Neural progenitor cell (in vitro differentiated cells): Measurements from ENCODE around the gene TICAM1. TPM values are rescaled to one million over a fixed set of nuclear protein-coding genes. Genes with fewer than 3 reads are reported as not detected.
"Not testable (repeated sequence)": the region's sequence is repeated elsewhere in the genome, so short reads cannot be mapped to it uniquely, and the experiment has no call there.

ENCODE experiments used
- DNase-seq: peaks from one replicate; pipeline ENCODE4 v3.0.0-alpha.2; 2016; ENCODE audit warnings: low spot score
- H2AFZ ChIP-seq: fragments of 200-600 bp; sonication (generic); replicated peaks from 2 replicates; pipeline ENCODE4 v1.6.1; 2016; ENCODE audit warnings: antibody characterized with exemption
- H3F3A ChIP-seq: fragments of 200-600 bp; sonication (generic); 2 replicates; pipeline ENCODE4 v1.6.1; 2016; ENCODE audit warnings: antibody characterized with exemption, low read depth
- H3K27ac ChIP-seq: fragments of 200-600 bp; sonication (generic); 2 replicates; pipeline ENCODE4 v1.5.1; 2016; ENCODE audit warnings: mild to moderate bottlenecking
- H3K27me3 ChIP-seq: fragments of 200-600 bp; sonication (generic); 2 replicates; pipeline ENCODE4 v1.6.1; 2016; ENCODE audit warnings: mild to moderate bottlenecking, moderate library complexity
- H3K36me3 ChIP-seq: fragments of 200-600 bp; sonication (generic); 2 replicates; pipeline ENCODE4 v1.5.1; 2016
- H3K4me1 ChIP-seq: fragments of 200-600 bp; sonication (generic); 2 replicates; pipeline ENCODE4 v1.6.1; 2016; ENCODE audit warnings: mixed run types
- H3K4me2 ChIP-seq: fragments of 200-600 bp; sonication (generic); 2 replicates; pipeline ENCODE4 v1.6.1; 2016
- H3K4me3 ChIP-seq: fragments of 200-600 bp; sonication (generic); 2 replicates; pipeline ENCODE4 v1.5.1; 2016
- H3K79me2 ChIP-seq: fragments of 200-600 bp; sonication (generic); 2 replicates; pipeline ENCODE4 v1.6.1; 2016; ENCODE audit warnings: low read depth
- H3K9ac ChIP-seq: fragments of 200-600 bp; sonication (generic); 2 replicates; pipeline ENCODE4 v1.6.1; 2016
- H3K9me3 ChIP-seq: fragments of 200-600 bp; sonication (generic); 2 replicates; pipeline ENCODE4 v1.5.1; 2016; ENCODE audit warnings: low read depth
- H4K20me1 ChIP-seq: fragments of 200-600 bp; sonication (generic); 2 replicates; pipeline ENCODE4 v1.6.1; 2016; ENCODE audit warnings: low read depth
- H3K27ac Mint-ChIP-seq: 3 replicates; pipeline ENCODE4 v1.8.0; 2021; ENCODE audit warnings: mixed read lengths
- H3K27me3 Mint-ChIP-seq: 2 replicates; pipeline ENCODE4 v1.8.0; 2022; ENCODE audit warnings: low read depth, mild to moderate bottlenecking, inconsistent platforms, moderate library complexity, mixed read lengths; ENCODE audit not compliant: insufficient read depth
- H3K36me3 Mint-ChIP-seq: 3 replicates; pipeline ENCODE4 v1.8.0; 2021; ENCODE audit warnings: mixed read lengths
- H3K4me1 Mint-ChIP-seq: 3 replicates; pipeline ENCODE4 v1.8.0; 2021; ENCODE audit warnings: mixed read lengths
- H3K4me3 Mint-ChIP-seq: 3 replicates; pipeline ENCODE4 v1.8.0; 2021; ENCODE audit warnings: mild to moderate bottlenecking, moderate library complexity, mixed read lengths
- H3K9me3 Mint-ChIP-seq: 3 replicates; pipeline ENCODE4 v1.8.0; 2020; ENCODE audit warnings: mixed read lengths
- EZH2 ChIP-seq: fragments of 200-600 bp; sonication (generic); IDR thresholded peaks from 2 replicates; pipeline ENCODE4 v1.6.1; 2017; ENCODE audit warnings: antibody characterized with exemption, mild to moderate bottlenecking, moderate library complexity
- EZH2phosphoT487 ChIP-seq: fragments of 200-600 bp; sonication (generic); IDR thresholded peaks from 2 replicates; pipeline ENCODE4 v1.6.1; 2017; ENCODE audit warnings: antibody characterized with exemption
- total RNA-seq: library from RNA; depleted of rRNA; stranded (reverse); fragments of >200 nt; gene quantifications from 2 replicates; pipeline ENCODE4 v1.2.3, GENCODE V29; 2015; ENCODE audit warnings: low replicate concordance
- TF ChIP-seq, protein P1 (sequence below): fragments of 200-600 bp; sonication (generic); IDR thresholded peaks from 2 replicates; pipeline ENCODE4 v1.5.1; 2017; ENCODE audit warnings: antibody characterized with exemption, mild to moderate bottlenecking

The TICAM1 gene
- total RNA-seq, 1 donor from 2014 or later = not detected

DNA sequence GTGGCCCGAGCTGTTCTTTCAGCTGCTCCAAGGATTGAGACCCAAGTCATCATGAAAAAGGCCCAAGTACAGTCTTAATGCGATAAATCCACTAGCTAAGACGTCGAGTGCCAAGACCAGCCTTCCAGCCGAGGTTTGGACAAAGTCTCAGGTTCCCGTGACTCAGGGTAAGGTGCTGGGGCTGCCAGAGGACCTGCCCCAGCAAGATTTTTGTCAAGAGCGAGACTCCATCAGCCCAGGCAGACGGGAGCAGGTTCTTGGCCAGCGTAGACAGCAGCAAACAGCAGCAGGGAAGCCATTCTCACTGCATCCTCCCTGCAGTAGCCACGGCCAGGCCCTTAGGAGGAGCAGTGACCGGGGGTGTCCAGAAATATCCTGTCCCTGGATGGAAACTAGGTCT is 36.5 kb downstream of the TICAM1 start:
- H3K9ac ChIP-seq = no peak overlapping the region
- H3K27ac Mint-ChIP-seq = no peak overlapping the region
- H3K79me2 ChIP-seq = peaks cover 42% of the 10 kb centered on the region
- H3K4me1 ChIP-seq = no peaks in the 10 kb centered on the region
- H3K27me3 Mint-ChIP-seq = peaks cover 4% of the 10 kb centered on the region
- H4K20me1 ChIP-seq = peaks cover 3% of the 10 kb centered on the region
- no peak overlapping the region for H3K4me2 ChIP-seq
- H3K4me3 ChIP-seq = no peak overlapping the region
- H3K36me3 Mint-ChIP-seq = peaks cover 16% of the 10 kb centered on the region
- peaks cover 13% of the 10 kb centered on the region for H3K4me1 Mint-ChIP-seq
- H2AFZ ChIP-seq = no peak overlapping the region
- no peaks in the 10 kb centered on the region for H3K9me3 ChIP-seq
- no peak for DNase-seq
- H3K9me3 Mint-ChIP-seq = no peaks in the 10 kb centered on the region
- TF ChIP-seq EZH2 (no peak), EZH2phosphoT487 (no peak)
- TF ChIP-seq, protein P1, sequence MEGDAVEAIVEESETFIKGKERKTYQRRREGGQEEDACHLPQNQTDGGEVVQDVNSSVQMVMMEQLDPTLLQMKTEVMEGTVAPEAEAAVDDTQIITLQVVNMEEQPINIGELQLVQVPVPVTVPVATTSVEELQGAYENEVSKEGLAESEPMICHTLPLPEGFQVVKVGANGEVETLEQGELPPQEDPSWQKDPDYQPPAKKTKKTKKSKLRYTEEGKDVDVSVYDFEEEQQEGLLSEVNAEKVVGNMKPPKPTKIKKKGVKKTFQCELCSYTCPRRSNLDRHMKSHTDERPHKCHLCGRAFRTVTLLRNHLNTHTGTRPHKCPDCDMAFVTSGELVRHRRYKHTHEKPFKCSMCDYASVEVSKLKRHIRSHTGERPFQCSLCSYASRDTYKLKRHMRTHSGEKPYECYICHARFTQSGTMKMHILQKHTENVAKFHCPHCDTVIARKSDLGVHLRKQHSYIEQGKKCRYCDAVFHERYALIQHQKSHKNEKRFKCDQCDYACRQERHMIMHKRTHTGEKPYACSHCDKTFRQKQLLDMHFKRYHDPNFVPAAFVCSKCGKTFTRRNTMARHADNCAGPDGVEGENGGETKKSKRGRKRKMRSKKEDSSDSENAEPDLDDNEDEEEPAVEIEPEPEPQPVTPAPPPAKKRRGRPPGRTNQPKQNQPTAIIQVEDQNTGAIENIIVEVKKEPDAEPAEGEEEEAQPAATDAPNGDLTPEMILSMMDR = no peak
- no peaks in the 10 kb centered on the region for H3K36me3 ChIP-seq
- H3K4me3 Mint-ChIP-seq = no peak overlapping the region
- H3K27me3 ChIP-seq = peaks cover 4% of the 10 kb centered on the region
- no peaks in the 10 kb centered on the region for H3F3A ChIP-seq
- H3K27ac ChIP-seq = no peak overlapping the region

DNA sequence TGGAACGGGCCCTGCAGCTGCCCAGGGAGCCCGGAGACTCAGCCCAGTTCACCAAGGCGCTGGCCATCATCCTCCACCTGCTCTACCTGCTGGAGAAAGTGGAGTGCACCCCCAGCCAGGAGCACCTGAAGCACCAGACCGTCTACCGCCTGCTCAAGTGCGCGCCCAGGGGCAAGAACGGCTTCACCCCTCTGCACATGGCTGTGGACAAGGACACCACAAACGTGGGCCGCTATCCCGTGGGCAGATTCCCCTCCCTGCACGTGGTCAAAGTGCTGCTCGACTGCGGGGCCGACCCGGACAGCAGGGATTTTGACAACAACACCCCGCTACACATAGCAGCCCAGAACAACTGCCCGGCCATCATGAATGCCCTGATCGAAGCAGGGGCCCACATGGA is 38.2 kb downstream of the TICAM1 start:
- not testable (repeated sequence) for H3K9me3 Mint-ChIP-seq, H3K4me3 ChIP-seq, H3K9me3 ChIP-seq

DNA sequence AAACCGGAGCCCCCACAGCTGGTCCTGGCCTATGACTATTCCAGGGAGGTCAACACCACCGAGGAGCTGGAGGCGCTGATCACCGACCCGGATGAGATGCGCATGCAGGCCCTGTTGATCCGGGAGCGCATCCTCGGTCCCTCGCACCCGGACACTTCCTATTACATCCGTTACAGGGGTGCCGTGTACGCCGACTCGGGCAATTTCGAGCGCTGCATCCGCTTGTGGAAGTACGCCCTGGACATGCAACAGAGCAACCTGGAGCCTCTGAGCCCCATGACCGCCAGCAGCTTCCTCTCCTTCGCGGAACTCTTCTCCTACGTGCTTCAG is 38.7 kb downstream of the TICAM1 start:
- Mint-ChIP-seq H3K4me1 (peaks cover 16% of the 10 kb centered on the region), H3K36me3 (peaks cover 11% of the 10 kb centered on the region), H3K4me3 (peak overlapping the region; percentile 81)
- H3K27me3 ChIP-seq, H3K4me1 ChIP-seq, H3K27ac ChIP-seq, H2AFZ ChIP-seq, H3K9me3 Mint-ChIP-seq, H3K27ac Mint-ChIP-seq, DNase-seq, H4K20me1 ChIP-seq, H3K9me3 ChIP-seq, H3K9ac ChIP-seq, H3K36me3 ChIP-seq, H3K27me3 Mint-ChIP-seq, H3F3A ChIP-seq: not testable (repeated sequence)
- peaks cover 42% of the 10 kb centered on the region for H3K79me2 ChIP-seq
- H3K4me3 ChIP-seq = peak overlapping the region; percentile 99
- H3K4me2 ChIP-seq = peak overlapping the region; percentile 99

More for the DNA sequence above, 38.2 kb downstream of the TICAM1 start:
- H3K4me3 Mint-ChIP-seq = peak overlapping the region; percentile 81
- not testable (repeated sequence) for H3K27ac Mint-ChIP-seq, H3K36me3 ChIP-seq, H3F3A ChIP-seq, H3K4me2 ChIP-seq, H2AFZ ChIP-seq, DNase-seq, H3K27ac ChIP-seq, H4K20me1 ChIP-seq, H3K9ac ChIP-seq, H3K27me3 Mint-ChIP-seq, H3K4me1 ChIP-seq, H3K27me3 ChIP-seq
- H3K4me1 Mint-ChIP-seq = peaks cover 16% of the 10 kb centered on the region
- peaks cover 42% of the 10 kb centered on the region for H3K79me2 ChIP-seq
- H3K36me3 Mint-ChIP-seq = peaks cover 11% of the 10 kb centered on the region

DNA sequence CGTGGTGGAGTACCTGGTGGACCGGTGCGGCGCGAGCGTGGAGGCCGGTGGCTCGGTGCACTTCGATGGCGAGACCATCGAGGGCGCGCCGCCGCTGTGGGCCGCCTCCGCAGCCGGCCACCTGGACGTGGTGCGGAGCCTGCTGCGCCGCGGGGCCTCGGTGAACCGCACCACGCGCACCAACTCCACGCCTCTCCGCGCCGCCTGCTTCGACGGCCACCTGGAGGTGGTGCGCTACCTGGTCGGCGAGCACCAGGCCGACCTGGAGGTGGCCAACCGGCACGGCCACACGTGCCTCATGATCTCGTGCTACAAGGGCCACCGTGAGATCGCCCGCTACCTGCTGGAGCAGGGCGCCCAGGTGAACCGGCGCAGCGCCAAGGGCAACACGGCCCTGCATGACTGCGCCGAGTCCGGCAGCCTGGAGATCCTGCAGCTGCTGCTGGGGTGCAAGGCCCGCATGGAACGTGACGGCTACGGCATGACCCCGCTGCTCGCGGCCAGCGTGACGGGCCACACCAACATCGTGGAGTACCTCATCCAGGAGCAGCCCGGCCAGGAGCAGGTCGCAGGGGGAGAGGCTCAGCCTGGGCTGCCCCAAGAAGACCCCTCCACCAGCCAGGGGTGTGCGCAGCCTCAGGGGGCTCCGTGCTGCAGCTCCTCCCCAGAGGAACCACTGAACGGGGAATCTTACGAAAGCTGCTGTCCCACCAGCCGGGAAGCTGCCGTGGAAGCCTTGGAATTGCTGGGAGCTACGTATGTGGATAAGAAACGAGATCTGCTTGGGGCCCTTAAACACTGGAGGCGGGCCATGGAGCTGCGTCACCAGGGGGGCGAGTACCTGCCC is 39.3 kb downstream of the TICAM1 start:
- DNase-seq = peak; percentile 25
- not testable (repeated sequence) for H3K4me1 ChIP-seq, H3K9me3 ChIP-seq, H3K36me3 ChIP-seq, H3K27ac Mint-ChIP-seq, H3K27me3 ChIP-seq, H3K27me3 Mint-ChIP-seq, H4K20me1 ChIP-seq, H3K9me3 Mint-ChIP-seq, H3F3A ChIP-seq
- H3K4me1 Mint-ChIP-seq = peaks cover 16% of the 10 kb centered on the region
- Histone ChIP-seq H3K9ac (peak overlapping the region; percentile 99), H3K4me3 (peak overlapping the region; percentile 99), H2AFZ (peak overlapping the region; percentile 92), H3K79me2 (peaks cover 42% of the 10 kb centered on the region), H3K27ac (peak overlapping the region; percentile 77), H3K4me2 (peak overlapping the region; percentile 99)
- H3K36me3 Mint-ChIP-seq = peaks cover 11% of the 10 kb centered on the region
- H3K4me3 Mint-ChIP-seq = peak overlapping the region; percentile 89
